Tibial nerve (tissue), 4 donors: ENCODE results near the gene ANXA11. TPM values are rescaled to one million over a fixed set of nuclear protein-coding genes. Genes with fewer than 3 reads are reported as not detected.
A peak's percentile ranks its signal among the peaks of the same experiment; 100 is the strongest.

Source experiments
- DNase-seq, 2 donors: peaks; one replicate each; pipeline ENCODE4 v3.0.0-alpha.2; 2019; ENCODE audit warnings: low spot score in 2 of 2
- H3K27ac ChIP-seq, 4 donors: fragments of 200-600 bp; sonication (generic) in 3 of 4; one replicate each; pipeline ENCODE4 v1.5.1; 2017 to 2019; ENCODE audit warnings: mild to moderate bottlenecking in 1 of 4
- H3K27me3 ChIP-seq, 2 donors: fragments of 200-600 bp; sonication (generic) in 1 of 2; one replicate each; pipeline versions ENCODE4 v1.5.1 to v1.6.0; 2017 to 2019
- H3K36me3 ChIP-seq, 3 donors: fragments of 200-600 bp; sonication (generic); one replicate each; pipeline ENCODE4 v1.5.1; 2018 to 2019
- H3K4me1 ChIP-seq, 4 donors: fragments of 200-600 bp; sonication (generic) in 3 of 4; one replicate each; pipeline ENCODE4 v1.5.1; 2017 to 2019
- H3K4me3 ChIP-seq, 4 donors: fragments of 200-600 bp; sonication (generic) in 3 of 4; one replicate each; pipeline ENCODE4 v1.5.1; 2017 to 2019; ENCODE audit warnings: mild to moderate bottlenecking in 1 of 4, moderate library complexity in 1 of 4
- H3K9me3 ChIP-seq, 4 donors: fragments of 200-600 bp; sonication (generic) in 3 of 4; one replicate each; pipeline ENCODE4 v1.5.1; 2017 to 2019
- CTCF ChIP-seq, 5 experiments: fragments of 200-600 bp in 3 of 5; fragments of 450-650 bp in 2 of 5; sonication (generic) in 3 of 5; IDR thresholded peaks; one replicate each; pipeline ENCODE4 v1.5.1; 2016 to 2019; ENCODE audit warnings: antibody characterized with exemption in 5 of 5, mild to moderate bottlenecking in 3 of 5, moderate library complexity in 2 of 5
- EP300 ChIP-seq, 2 donors: sonication (generic); formaldehyde crosslinking; IDR thresholded peaks; one replicate each; pipeline ENCODE4 v1.6.1; 2017; ENCODE audit warnings: antibody characterized with exemption in 2 of 2, mild to moderate bottlenecking in 1 of 2
- POLR2A ChIP-seq, 2 donors: fragments of 450-650 bp; IDR thresholded peaks; one replicate each; pipeline ENCODE4 v1.6.1; 2017; ENCODE audit warnings: antibody characterized with exemption in 2 of 2, mild to moderate bottlenecking in 2 of 2, moderate library complexity in 2 of 2
- WGBS, 2 donors: methylation state at CpG; one replicate each; pipeline ENCODE4 v1.1.5; 2018; 5-methylcytosine and 5-hydroxymethylcytosine counted together
- total RNA-seq, 4 donors: library from RNA; depleted of rRNA; stranded (reverse); fragments of >200 nt; gene quantifications; one replicate each; pipeline ENCODE4 v1.1.0, GENCODE V29; 2016

The ANXA11 gene
- total RNA-seq, 4 donors from 2014 or later = 99.8 to 128 (median 113) TPM

GRCh38 chr10:80200259-80200658 lies 5.1 kb downstream of the ANXA11 start:
- no peaks in the 10 kb centered on the region for H3K36me3 ChIP-seq
- no peaks in the 10 kb centered on the region for H3K27me3 ChIP-seq
- H3K4me3 ChIP-seq = no peak overlapping the region
- 50 to 67% methylated on average over 1 of the region's 1 CpG for WGBS, 2 donors
- H3K27ac ChIP-seq = peak overlapping the region; percentile 56 to 99 (median 95)
- no peaks in the 10 kb centered on the region for H3K9me3 ChIP-seq
- TF ChIP-seq POLR2A (IDR thresholded peaks at IDR 0.05) = no peak
- peak in 1 of 2 donors; percentile 2 for TF ChIP-seq EP300 (IDR thresholded peaks at IDR 0.05)
- no peak for DNase-seq
- peaks cover 0 to 91% (median 60%) of the 10 kb centered on the region in 4 donors for H3K4me1 ChIP-seq

GRCh38 chr10:80199828-80200227 lies 5.5 kb downstream of the ANXA11 start:
- peak overlapping the region; percentile 56 to 99 (median 95) for H3K27ac ChIP-seq
- DNase-seq = peak; percentile 41 to 66
- TF ChIP-seq EP300 (IDR thresholded peaks at IDR 0.05) (peak; percentile 44 to 82), POLR2A (IDR thresholded peaks at IDR 0.05) (peak in 1 of 2 donors; percentile 28), CTCF (IDR thresholded peaks at IDR 0.05) (peak in 3 of 5 experiments; percentile 18 to 46 (median 37))
- no peaks in the 10 kb centered on the region for H3K36me3 ChIP-seq
- H3K4me3 ChIP-seq = no peak overlapping the region
- 41 to 56% methylated on average over 8 of the region's 8 CpGs for WGBS, 2 donors
- no peaks in the 10 kb centered on the region for H3K9me3 ChIP-seq
- peaks cover 0 to 95% (median 60%) of the 10 kb centered on the region in 4 donors for H3K4me1 ChIP-seq
- H3K27me3 ChIP-seq = no peaks in the 10 kb centered on the region

- no peak for DNase-seq
- H3K27me3 ChIP-seq = no peaks in the 10 kb centered on the region
- no peak overlapping the region for H3K4me3 ChIP-seq
- no peaks in the 10 kb centered on the region for H3K36me3 ChIP-seq
- 70 to 77% methylated on average over 10 to 14 of the region's 14 CpGs for WGBS, 2 donors
- TF ChIP-seq POLR2A (IDR thresholded peaks at IDR 0.05) (no peak), EP300 (IDR thresholded peaks at IDR 0.05) (no peak), CTCF (IDR thresholded peaks at IDR 0.05) (no peak)
- H3K9me3 ChIP-seq = no peaks in the 10 kb centered on the region
- peak overlapping the region in 3 of 4 donors; percentile 18 to 98 (median 92) for H3K27ac ChIP-seq
- peaks cover 0 to 95% (median 49%) of the 10 kb centered on the region in 4 donors for H3K4me1 ChIP-seq
Observed at GRCh38 chr10:80197972-80198916, 7.1 kb downstream of the ANXA11 start.

- Histone ChIP-seq H3K4me1 (peaks cover 0 to 82% (median 40%) of the 10 kb centered on the region in 4 donors), H3K4me3 (no peak overlapping the region)
- no peak for DNase-seq
Observed at GRCh38 chr10:80196950-80197315, 8.4 kb downstream of the ANXA11 start.

More at GRCh38 chr10:80196950-80197315, 8.4 kb downstream of the ANXA11 start:
- TF ChIP-seq POLR2A (IDR thresholded peaks at IDR 0.05) (no peak), CTCF (IDR thresholded peaks at IDR 0.05) (no peak), EP300 (IDR thresholded peaks at IDR 0.05) (no peak)
- H3K27me3 ChIP-seq = no peaks in the 10 kb centered on the region
- H3K27ac ChIP-seq = peak overlapping the region in 3 of 4 donors; percentile 61 to 69 (median 67)
- H3K36me3 ChIP-seq = no peaks in the 10 kb centered on the region
- H3K9me3 ChIP-seq = peaks cover 0 to 11% (median 0%) of the 10 kb centered on the region in 4 donors
- WGBS, 2 donors = 74 to 75% methylated on average over 2 of the region's 2 CpGs
